Endothelial cell of umbilical vein (primary cell): ENCODE measurements around the gene CCDC73. TPM values are rescaled to one million over a fixed set of nuclear protein-coding genes. Genes with fewer than 3 reads are reported as not detected.

Experiments used
- BruUV-seq: library from RNA; stranded (reverse); fragments of 400-500 nt; replicated peaks from 2 replicates; lab custom pipeline; 2021; lab: Mats Ljungman, UMichigan
- CTCF ChIA-PET: fragments of 300-600, 350-600 bp; sonication (Branson Sonifier 250); formaldehyde crosslinking; loops from one replicate; lab custom pipeline; 2021; ENCODE audit warnings: antibody characterized with exemption, inconsistent platforms; lab: Charles Lee
- POLR2A ChIA-PET: fragments of 300-600, 350-600 bp; sonication (Branson Sonifier 250); formaldehyde crosslinking; loops from one replicate; lab custom pipeline; 2021; ENCODE audit warnings: antibody characterized with exemption, inconsistent platforms; lab: Charles Lee
- DNase-seq: peaks from one replicate; pipeline ENCODE4 v3.0.0-alpha.2; 2011; ENCODE audit warnings: low read depth, low spot score
- FAIRE-seq: peaks from 2 replicates; lab custom pipeline; 2011; peaks lifted over from hg19 to GRCh38; lab: Jason Lieb, UNC
- H2AFZ ChIP-seq: 2 replicates; pipeline ENCODE4 v1.6.0; 2012; ENCODE audit warnings: low read depth, low read length, control low read depth, inconsistent platforms
- H3K27ac ChIP-seq: 2 replicates; pipeline ENCODE4 v1.5.1; 2011; ENCODE audit warnings: low read depth, mild to moderate bottlenecking, control low read depth, low read length, moderate library complexity; ENCODE audit not compliant: insufficient read depth
- H3K27me3 ChIP-seq, 2 experiments: 2 replicates each; pipeline versions ENCODE4 v1.6.0 to v1.6.1; 2011; ENCODE audit warnings: low read length in 2 of 2, mixed read lengths in 1 of 2; ENCODE audit not compliant: control insufficient read depth in 2 of 2, insufficient read depth in 2 of 2
- H3K36me3 ChIP-seq, 2 experiments: 2 replicates in 1 of 2; 3 replicates in 1 of 2; pipeline ENCODE4 v1.5.1; 2011; ENCODE audit warnings: low read length in 2 of 2, mild to moderate bottlenecking in 1 of 2, moderate library complexity in 1 of 2; ENCODE audit not compliant: control insufficient read depth in 2 of 2, insufficient read depth in 2 of 2; ENCODE audit errors: extremely low read depth in 1 of 2
- H3K4me1 ChIP-seq: 3 replicates; pipeline ENCODE4 v1.5.1; 2011; ENCODE audit warnings: mild to moderate bottlenecking, low read length; ENCODE audit not compliant: control insufficient read depth, insufficient read depth; ENCODE audit errors: extremely low read depth
- H3K4me2 ChIP-seq: 2 replicates; pipeline ENCODE4 v1.6.1; 2011; ENCODE audit warnings: low read length, control low read depth, mixed read lengths; ENCODE audit not compliant: insufficient read depth
- H3K4me3 ChIP-seq, 3 experiments: fragments of 200-600 bp in 1 of 3; sonication (generic), shearing (Covaris generic) in 1 of 3; replicated peaks in 1 of 3; 2 replicates each; pipeline ENCODE4 v1.5.1; 2011 to 2016; ENCODE audit warnings: control low read depth in 3 of 3, low read length in 3 of 3, mild to moderate bottlenecking in 2 of 3, inconsistent platforms in 1 of 3, low read depth in 1 of 3, moderate library complexity in 1 of 3; ENCODE audit not compliant: insufficient read depth in 1 of 3
- H3K79me2 ChIP-seq: 2 replicates; pipeline ENCODE4 v1.6.0; 2012; ENCODE audit warnings: low read length, inconsistent platforms; ENCODE audit not compliant: control insufficient read depth, insufficient read depth
- H3K9ac ChIP-seq: replicated peaks from 2 replicates; pipeline ENCODE3; 2011; ENCODE audit warnings: low read length, control low read depth; ENCODE audit not compliant: insufficient read depth; ENCODE audit errors: extremely low read depth
- H3K9me1 ChIP-seq: replicated peaks from 3 replicates; pipeline ENCODE4 v1.6.0; 2011; ENCODE audit warnings: mild to moderate bottlenecking, low read length; ENCODE audit not compliant: control insufficient read depth, insufficient read depth; ENCODE audit errors: extremely low read depth
- H3K9me3 ChIP-seq: replicated peaks from 2 replicates; pipeline ENCODE4 v1.5.1; 2012; ENCODE audit warnings: low read length, inconsistent platforms; ENCODE audit not compliant: control insufficient read depth, insufficient read depth
- H4K20me1 ChIP-seq: replicated peaks from 2 replicates; pipeline ENCODE3; 2011; ENCODE audit warnings: mild to moderate bottlenecking, low read length; ENCODE audit not compliant: control insufficient read depth, insufficient read depth; ENCODE audit errors: extremely low read depth
- CTCF ChIP-seq, 2 donors: IDR thresholded peaks; 1 replicate in 1 of 2; 2 replicates in 1 of 2; pipeline ENCODE4 v1.5.1; 2011; ENCODE audit warnings: low read length in 2 of 2, mild to moderate bottlenecking in 2 of 2, moderate library complexity in 2 of 2, control low read depth in 1 of 2, inconsistent platforms in 1 of 2, low read depth in 1 of 2; ENCODE audit not compliant: insufficient read depth in 1 of 2; ENCODE audit errors: extremely low read depth in 1 of 2
- EZH2 ChIP-seq: IDR thresholded peaks from 2 replicates; pipeline ENCODE4 v1.6.1; 2012; ENCODE audit warnings: borderline replicate concordance, low read depth, mild to moderate bottlenecking, moderate library complexity, low read length, inconsistent platforms; ENCODE audit not compliant: severe bottlenecking
- FOS ChIP-seq: IDR thresholded peaks from 2 replicates; pipeline ENCODE4 v1.6.1; 2011; ENCODE audit warnings: mild to moderate bottlenecking, low read length, moderate library complexity, borderline replicate concordance; ENCODE audit not compliant: insufficient read depth
- GATA2 ChIP-seq: IDR thresholded peaks from 2 replicates; pipeline ENCODE4 v1.7.0; 2011; ENCODE audit warnings: low read depth, mild to moderate bottlenecking, moderate library complexity, mixed read lengths, low read length; ENCODE audit not compliant: insufficient read length, insufficient read depth
- JUN ChIP-seq: IDR thresholded peaks from 2 replicates; pipeline ENCODE4 v1.6.1; 2011; ENCODE audit warnings: borderline replicate concordance, low read depth; ENCODE audit not compliant: insufficient read length, insufficient read depth
- MAX ChIP-seq: IDR thresholded peaks from 2 replicates; pipeline ENCODE4 v1.6.1; 2011; ENCODE audit not compliant: insufficient read depth, insufficient read length
- MYC ChIP-seq: IDR thresholded peaks from one replicate; pipeline ENCODE4 v1.6.1; 2011; ENCODE audit warnings: mild to moderate bottlenecking, low read depth, low read length
- POLR2A ChIP-seq: IDR thresholded peaks from 2 replicates; pipeline ENCODE4 v1.6.1; 2012; ENCODE audit warnings: low read depth, mild to moderate bottlenecking, control low read depth, low read length
- POLR2AphosphoS5 ChIP-seq: IDR thresholded peaks from 2 replicates; pipeline ENCODE4 v1.6.1; 2012; ENCODE audit warnings: low read depth, mild to moderate bottlenecking, control low read depth, low read length, moderate library complexity; ENCODE audit not compliant: insufficient read depth
- dilution Hi-C: fragments of 300-500 bp; cut with MboI; formaldehyde crosslinking; loops from one replicate; pipeline ENCODE4 v1.15.0; 2019; ENCODE audit warnings: low sequenced_read_pairs; ENCODE audit not compliant: extremely low pct_ligation_motif_present
- intact Hi-C: fragments of 100-400 bp; cut with micrococcal nuclease; formaldehyde crosslinking; loops from one replicate; pipeline ENCODE4 v1.10.0; 2022
- polyA plus RNA-seq, 4 experiments: library from polyadenylated mRNA; depleted of rRNA in 3 of 4; stranded (reverse) in 3 of 4; unstranded in 1 of 4; fragments of >200 nt; gene quantifications; 2 replicates each; pipeline versions ENCODE4 v1.2.1 to v1.2.3, GENCODE V29; 2011 to 2012; ENCODE audit warnings: missing spikeins in 1 of 4
- total RNA-seq: library from RNA; stranded (reverse); gene quantifications from 2 replicates; pipeline ENCODE4 v1.2.3, GENCODE V29; 2021

The CCDC73 gene
- total and polyA plus RNA-seq, 2 donors (not counting 3 experiments of a cell fraction or from before 2014, with no cell fraction given), result not detected

GRCh38 chr11:32786811-32787210, 7.7 kb downstream of the CCDC73 start:
- BruUV-seq, result no TSS peak
- H3K4me1 ChIP-seq, result no peaks in the 10 kb centered on the region
- intact Hi-C loops, result no loop called here

More at GRCh38 chr11:32786811-32787210, 7.7 kb downstream of the CCDC73 start:
- Histone ChIP-seq H3K4me3 (no peak overlapping the region), H3K9me1 (no peaks in the 10 kb centered on the region), H3K9me3 (no peaks in the 10 kb centered on the region), H3K9ac (no peak overlapping the region), H3K79me2 (no peaks in the 10 kb centered on the region), H3K4me2 (no peak overlapping the region), H3K36me3 (no peaks in the 10 kb centered on the region), H3K27ac (no peak overlapping the region), H3K27me3 (peaks cover 5 to 20% of the 10 kb centered on the region in 2 experiments), H4K20me1 (no peaks in the 10 kb centered on the region), H2AFZ (no peak overlapping the region)
- no peak for TF ChIP-seq GATA2
- TF ChIP-seq MAX, result no peak
- TF ChIP-seq FOS, result no peak
- no peak for TF ChIP-seq CTCF (IDR thresholded peaks at IDR 0.05; ENCODE audit: extremely low read depth in 1 of 2, insufficient read depth in 1 of 2, low read depth in 1 of 2, low read length in 2 of 2)
- no peak for TF ChIP-seq POLR2AphosphoS5
- no peak for TF ChIP-seq MYC
- TF ChIP-seq POLR2A, result no peak
- no peak for TF ChIP-seq EZH2
- TF ChIP-seq JUN, result no peak
- POLR2A ChIA-PET, result no interaction called here
- dilution Hi-C loops, result no loop called here
- DNase-seq (no peak), FAIRE-seq (no peak)
- CTCF ChIA-PET, result no interaction called here
